B cell (primary cell): ENCODE measurements around the gene CUTA. TPM values are rescaled to one million over a fixed set of nuclear protein-coding genes. Genes with fewer than 3 reads are reported as not detected.

Experiments
- ATAC-seq: fragments of 200-7000 bp; cut with Tn5 transposase; one replicate; pipeline ENCODE4 v1.10.0; 2021; ENCODE audit warnings: low read depth, mild to moderate bottlenecking, moderate number of reproducible peaks, moderate library complexity
- CTCF ChIA-PET: fragments of 350-600 bp; sonication (Branson Sonifier 250); formaldehyde crosslinking; loops from one replicate; lab custom pipeline; 2021; ENCODE audit warnings: antibody characterized with exemption, inconsistent platforms; lab: Charles Lee
- POLR2A ChIA-PET: fragments of 350-600 bp; sonication (Branson Sonifier 250); formaldehyde crosslinking; loops from one replicate; lab custom pipeline; 2021; ENCODE audit warnings: antibody characterized with exemption; lab: Charles Lee
- DNase-seq: peaks from one replicate; pipeline ENCODE4 v3.0.0; 2013
- H2AFZ ChIP-seq: 2 replicates; pipeline ENCODE4 v1.6.1; 2012; ENCODE audit warnings: mild to moderate bottlenecking, low read depth, low read length; ENCODE audit not compliant: insufficient read depth, poor library complexity, severe bottlenecking
- H3K27ac ChIP-seq, 2 donors: 1 replicate in 1 of 2; 2 replicates in 1 of 2; pipeline ENCODE4 v1.5.1; 2012 to 2013; ENCODE audit warnings: low read length in 2 of 2, mild to moderate bottlenecking in 2 of 2, moderate library complexity in 1 of 2
- H3K27me3 ChIP-seq, 4 experiments: fragments of 200-600 bp in 1 of 4; sonication (generic) in 1 of 4; replicated peaks in 1 of 4; 1 replicate in 2 of 4; 2 replicates in 2 of 4; pipeline versions ENCODE4 v1.6.1 to v1.7.0; 2013 to 2016; ENCODE audit warnings: low read length in 3 of 4, mild to moderate bottlenecking in 2 of 4, mixed read lengths in 1 of 4, moderate library complexity in 1 of 4; ENCODE audit not compliant: insufficient read depth in 4 of 4, control insufficient read depth in 3 of 4; ENCODE audit errors: control extremely low read depth in 1 of 4
- H3K36me3 ChIP-seq, 2 experiments: replicated peaks in 1 of 2; 1 replicate in 1 of 2; 2 replicates in 1 of 2; pipeline versions ENCODE4 v1.6.1 to v1.7.1; 2013; ENCODE audit warnings: low read length in 1 of 2; ENCODE audit not compliant: insufficient read depth in 2 of 2, control insufficient read depth in 1 of 2; ENCODE audit errors: control extremely low read depth in 1 of 2, extremely low read depth in 1 of 2
- H3K4me1 ChIP-seq, 2 donors: fragments of 200-600 bp in 1 of 2; sonication (generic) in 1 of 2; 1 replicate in 1 of 2; 2 replicates in 1 of 2; pipeline versions ENCODE4 v1.5.1 to v1.6.1; 2013 to 2017; ENCODE audit warnings: low read length in 2 of 2; ENCODE audit not compliant: control insufficient read depth in 2 of 2, insufficient read depth in 2 of 2
- H3K4me2 ChIP-seq: replicated peaks from 2 replicates; pipeline ENCODE3; 2012; ENCODE audit warnings: mild to moderate bottlenecking, low read depth, low read length; ENCODE audit not compliant: poor library complexity, severe bottlenecking
- H3K4me3 ChIP-seq, 5 experiments: fragments of 200-600 bp in 1 of 5; sonication (generic) in 1 of 5; 1 replicate in 3 of 5; 2 replicates in 2 of 5; pipeline versions ENCODE4 v1.5.1 to v1.7.0; 2011 to 2016; ENCODE audit warnings: low read length in 4 of 5, mild to moderate bottlenecking in 4 of 5, low read depth in 2 of 5, control low read depth in 1 of 5, moderate library complexity in 1 of 5; ENCODE audit not compliant: insufficient read depth in 1 of 5; ENCODE audit errors: control extremely low read depth in 1 of 5, extremely low read depth in 1 of 5
- H3K79me2 ChIP-seq: fragments of 200-600 bp; sonication (generic); one replicate; pipeline ENCODE4 v1.6.0; 2016; ENCODE audit warnings: low read length; ENCODE audit not compliant: control insufficient read depth, insufficient read depth
- H3K9ac ChIP-seq: fragments of 200-600 bp; sonication (generic); 2 replicates; pipeline ENCODE4 v1.6.1; 2017; ENCODE audit warnings: mild to moderate bottlenecking, low read length, moderate library complexity
- H3K9me3 ChIP-seq, 3 donors: one replicate each; pipeline versions ENCODE4 v1.6.1 to v1.7.1; 2013; ENCODE audit warnings: low read length in 2 of 3; ENCODE audit not compliant: control insufficient read depth in 2 of 3, insufficient read depth in 1 of 3; ENCODE audit errors: control extremely low read depth in 1 of 3
- H4K20me1 ChIP-seq: 2 replicates; pipeline ENCODE4 v1.6.0; 2012; ENCODE audit warnings: mild to moderate bottlenecking, low read length; ENCODE audit not compliant: insufficient read depth, control insufficient read depth, poor library complexity, severe bottlenecking
- H3K27ac Mint-ChIP-seq: one replicate; pipeline ENCODE4 v1.8.0; 2021; ENCODE audit warnings: mixed read lengths
- H3K27me3 Mint-ChIP-seq: one replicate; pipeline ENCODE4 v1.8.0; 2021; ENCODE audit warnings: mixed read lengths
- H3K4me1 Mint-ChIP-seq: one replicate; pipeline ENCODE4 v1.8.0; 2021; ENCODE audit warnings: mixed read lengths
- H3K4me3 Mint-ChIP-seq: one replicate; pipeline ENCODE4 v1.8.0; 2021; ENCODE audit warnings: mixed read lengths
- H3K9me3 Mint-ChIP-seq: one replicate; pipeline ENCODE4 v1.8.0; 2022; ENCODE audit warnings: mixed read lengths; ENCODE audit not compliant: insufficient read depth
- EZH2 ChIP-seq: IDR thresholded peaks from 2 replicates; pipeline ENCODE4 v1.6.1; 2012; ENCODE audit warnings: borderline replicate concordance, low read depth, mild to moderate bottlenecking, moderate library complexity, low read length; ENCODE audit not compliant: insufficient read depth, poor library complexity, severe bottlenecking
- WGBS: methylation state at CpG from one replicate; pipeline ENCODE4 v1.1.5; 2013; ENCODE audit warnings: missing lambda C conversion rate; ENCODE audit not compliant: insufficient coverage; 5-methylcytosine and 5-hydroxymethylcytosine counted together
- intact Hi-C: fragments of 100-400 bp; cut with micrococcal nuclease; formaldehyde crosslinking; loops from one replicate; pipeline ENCODE4 v1.10.0; 2022
- polyA plus RNA-seq: library from polyadenylated mRNA; depleted of rRNA; stranded (reverse); fragments of >200 nt; gene quantifications from 2 replicates; pipeline ENCODE4 v1.2.3, GENCODE V29; 2012
- total RNA-seq, 2 donors: library from RNA; stranded (reverse); fragments of 120-200 nt in 1 of 2; gene quantifications; 1 replicate in 1 of 2; 2 replicates in 1 of 2; pipeline versions ENCODE4 v1.2.3 to v1.2.4, GENCODE V29; 2013 to 2022
- TF ChIP-seq, protein P1 (sequence below): fragments of 200-600 bp; IDR thresholded peaks from one replicate; pipeline ENCODE4 v1.8.0; 2022; ENCODE audit warnings: antibody characterized with exemption, mild to moderate bottlenecking

CUTA gene
- total and polyA plus RNA-seq, 2 donors (not counting 1 experiment from before 2014, with no cell fraction given), result 137 to 226 TPM

DNA sequence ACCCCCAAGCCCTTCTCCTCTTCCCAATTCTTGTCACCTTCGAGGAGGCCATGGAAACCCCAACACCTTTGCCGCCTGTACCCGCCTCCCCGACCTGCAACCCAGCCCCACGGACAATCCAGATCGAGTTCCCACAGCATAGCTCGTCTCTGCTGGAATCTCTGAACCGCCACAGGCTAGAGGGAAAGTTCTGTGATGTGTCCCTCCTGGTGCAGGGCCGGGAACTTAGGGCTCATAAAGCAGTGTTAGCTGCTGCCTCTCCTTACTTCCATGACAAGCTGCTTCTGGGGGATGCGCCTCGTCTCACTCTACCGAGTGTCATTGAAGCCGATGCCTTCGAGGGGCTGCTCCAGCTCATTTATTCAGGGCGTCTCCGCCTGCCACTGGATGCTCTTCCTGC is 37.1 kb upstream of the CUTA start:
- peaks cover 12 to 21% of the 10 kb centered on the region in 2 donors for H3K4me1 ChIP-seq
- WGBS, result 78% methylated on average over 12 of the region's 16 CpGs
- H3K4me2 ChIP-seq, result peak overlapping the region; percentile 92
- no peaks in the 10 kb centered on the region for H3K27me3 Mint-ChIP-seq
- H3K27ac ChIP-seq, result peak overlapping the region in 1 of 2 donors; percentile 84
- H4K20me1 ChIP-seq, result peaks cover 4% of the 10 kb centered on the region
- peak overlapping the region; percentile 99 for H3K4me3 Mint-ChIP-seq
- H3K9me3 ChIP-seq, result no peaks in the 10 kb centered on the region
- peak overlapping the region; percentile 79 for H3K9ac ChIP-seq
- H3K4me3 ChIP-seq, result peak overlapping the region in 4 of 5 experiments; percentile 77 to 94 (median 82)
- H3K36me3 ChIP-seq, result peaks cover 0 to 3% of the 10 kb centered on the region in 2 experiments
- no peaks in the 10 kb centered on the region for H3K9me3 Mint-ChIP-seq
- intact Hi-C loops, result no loop called here
- H3K27ac Mint-ChIP-seq, result peak overlapping the region; percentile 93
- DNase-seq (no peak), ATAC-seq (no peak)
- TF ChIP-seq EZH2, result no peak
- TF ChIP-seq, protein P1, sequence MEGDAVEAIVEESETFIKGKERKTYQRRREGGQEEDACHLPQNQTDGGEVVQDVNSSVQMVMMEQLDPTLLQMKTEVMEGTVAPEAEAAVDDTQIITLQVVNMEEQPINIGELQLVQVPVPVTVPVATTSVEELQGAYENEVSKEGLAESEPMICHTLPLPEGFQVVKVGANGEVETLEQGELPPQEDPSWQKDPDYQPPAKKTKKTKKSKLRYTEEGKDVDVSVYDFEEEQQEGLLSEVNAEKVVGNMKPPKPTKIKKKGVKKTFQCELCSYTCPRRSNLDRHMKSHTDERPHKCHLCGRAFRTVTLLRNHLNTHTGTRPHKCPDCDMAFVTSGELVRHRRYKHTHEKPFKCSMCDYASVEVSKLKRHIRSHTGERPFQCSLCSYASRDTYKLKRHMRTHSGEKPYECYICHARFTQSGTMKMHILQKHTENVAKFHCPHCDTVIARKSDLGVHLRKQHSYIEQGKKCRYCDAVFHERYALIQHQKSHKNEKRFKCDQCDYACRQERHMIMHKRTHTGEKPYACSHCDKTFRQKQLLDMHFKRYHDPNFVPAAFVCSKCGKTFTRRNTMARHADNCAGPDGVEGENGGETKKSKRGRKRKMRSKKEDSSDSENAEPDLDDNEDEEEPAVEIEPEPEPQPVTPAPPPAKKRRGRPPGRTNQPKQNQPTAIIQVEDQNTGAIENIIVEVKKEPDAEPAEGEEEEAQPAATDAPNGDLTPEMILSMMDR, result no peak
- no peaks in the 10 kb centered on the region for H3K27me3 ChIP-seq
- H2AFZ ChIP-seq, result peak overlapping the region; percentile 88
- ChIA-PET POLR2A (interaction anchor here (0.5 to 1.8 kb wide), 7 partner anchors 29 to 183 kb away, joined by 3 to 7 read pairs (median 3); partner anchors contain the start of genes CUTA, RPS18, VPS52 and ZBTB22), CTCF (interaction anchor here (0.8 to 2.1 kb wide), 9 partner anchors 20 to 152 kb away, joined by 3 to 8 read pairs (median 4); no protein-coding TSS in a partner anchor)
- H3K4me1 Mint-ChIP-seq, result peaks cover 32% of the 10 kb centered on the region
- H3K79me2 ChIP-seq, result peaks cover 40% of the 10 kb centered on the region
